B cell (primary cell): ENCODE data around the gene TP53BP1. TPM values are rescaled to one million over a fixed set of nuclear protein-coding genes. Genes with fewer than 3 reads are reported as not detected.

Experiments
- ATAC-seq: fragments of 200-7000 bp; cut with Tn5 transposase; one replicate; pipeline ENCODE4 v1.10.0; 2021; ENCODE audit warnings: low read depth, mild to moderate bottlenecking, moderate number of reproducible peaks, moderate library complexity
- CTCF ChIA-PET: fragments of 350-600 bp; sonication (Branson Sonifier 250); formaldehyde crosslinking; loops from one replicate; lab custom pipeline; 2021; ENCODE audit warnings: antibody characterized with exemption, inconsistent platforms; lab: Charles Lee
- POLR2A ChIA-PET: fragments of 350-600 bp; sonication (Branson Sonifier 250); formaldehyde crosslinking; loops from one replicate; lab custom pipeline; 2021; ENCODE audit warnings: antibody characterized with exemption; lab: Charles Lee
- DNase-seq: peaks from one replicate; pipeline ENCODE4 v3.0.0; 2013
- H2AFZ ChIP-seq: 2 replicates; pipeline ENCODE4 v1.6.1; 2012; ENCODE audit warnings: mild to moderate bottlenecking, low read depth, low read length; ENCODE audit not compliant: insufficient read depth, poor library complexity, severe bottlenecking
- H3K27ac ChIP-seq, 2 donors: 1 replicate in 1 of 2; 2 replicates in 1 of 2; pipeline ENCODE4 v1.5.1; 2012 to 2013; ENCODE audit warnings: low read length in 2 of 2, mild to moderate bottlenecking in 2 of 2, moderate library complexity in 1 of 2
- H3K27me3 ChIP-seq, 4 experiments: fragments of 200-600 bp in 1 of 4; sonication (generic) in 1 of 4; replicated peaks in 1 of 4; 1 replicate in 2 of 4; 2 replicates in 2 of 4; pipeline versions ENCODE4 v1.6.1 to v1.7.0; 2013 to 2016; ENCODE audit warnings: low read length in 3 of 4, mild to moderate bottlenecking in 2 of 4, mixed read lengths in 1 of 4, moderate library complexity in 1 of 4; ENCODE audit not compliant: insufficient read depth in 4 of 4, control insufficient read depth in 3 of 4; ENCODE audit errors: control extremely low read depth in 1 of 4
- H3K36me3 ChIP-seq, 2 experiments: replicated peaks in 1 of 2; 1 replicate in 1 of 2; 2 replicates in 1 of 2; pipeline versions ENCODE4 v1.6.1 to v1.7.1; 2013; ENCODE audit warnings: low read length in 1 of 2; ENCODE audit not compliant: insufficient read depth in 2 of 2, control insufficient read depth in 1 of 2; ENCODE audit errors: control extremely low read depth in 1 of 2, extremely low read depth in 1 of 2
- H3K4me1 ChIP-seq, 2 donors: fragments of 200-600 bp in 1 of 2; sonication (generic) in 1 of 2; 1 replicate in 1 of 2; 2 replicates in 1 of 2; pipeline versions ENCODE4 v1.5.1 to v1.6.1; 2013 to 2017; ENCODE audit warnings: low read length in 2 of 2; ENCODE audit not compliant: control insufficient read depth in 2 of 2, insufficient read depth in 2 of 2
- H3K4me2 ChIP-seq: replicated peaks from 2 replicates; pipeline ENCODE3; 2012; ENCODE audit warnings: mild to moderate bottlenecking, low read depth, low read length; ENCODE audit not compliant: poor library complexity, severe bottlenecking
- H3K4me3 ChIP-seq, 5 experiments: fragments of 200-600 bp in 1 of 5; sonication (generic) in 1 of 5; 1 replicate in 3 of 5; 2 replicates in 2 of 5; pipeline versions ENCODE4 v1.5.1 to v1.7.0; 2011 to 2016; ENCODE audit warnings: low read length in 4 of 5, mild to moderate bottlenecking in 4 of 5, low read depth in 2 of 5, control low read depth in 1 of 5, moderate library complexity in 1 of 5; ENCODE audit not compliant: insufficient read depth in 1 of 5; ENCODE audit errors: control extremely low read depth in 1 of 5, extremely low read depth in 1 of 5
- H3K79me2 ChIP-seq: fragments of 200-600 bp; sonication (generic); one replicate; pipeline ENCODE4 v1.6.0; 2016; ENCODE audit warnings: low read length; ENCODE audit not compliant: control insufficient read depth, insufficient read depth
- H3K9ac ChIP-seq: fragments of 200-600 bp; sonication (generic); 2 replicates; pipeline ENCODE4 v1.6.1; 2017; ENCODE audit warnings: mild to moderate bottlenecking, low read length, moderate library complexity
- H3K9me3 ChIP-seq, 3 donors: one replicate each; pipeline versions ENCODE4 v1.6.1 to v1.7.1; 2013; ENCODE audit warnings: low read length in 2 of 3; ENCODE audit not compliant: control insufficient read depth in 2 of 3, insufficient read depth in 1 of 3; ENCODE audit errors: control extremely low read depth in 1 of 3
- H4K20me1 ChIP-seq: 2 replicates; pipeline ENCODE4 v1.6.0; 2012; ENCODE audit warnings: mild to moderate bottlenecking, low read length; ENCODE audit not compliant: insufficient read depth, control insufficient read depth, poor library complexity, severe bottlenecking
- H3K27ac Mint-ChIP-seq: one replicate; pipeline ENCODE4 v1.8.0; 2021; ENCODE audit warnings: mixed read lengths
- H3K27me3 Mint-ChIP-seq: one replicate; pipeline ENCODE4 v1.8.0; 2021; ENCODE audit warnings: mixed read lengths
- H3K4me1 Mint-ChIP-seq: one replicate; pipeline ENCODE4 v1.8.0; 2021; ENCODE audit warnings: mixed read lengths
- H3K4me3 Mint-ChIP-seq: one replicate; pipeline ENCODE4 v1.8.0; 2021; ENCODE audit warnings: mixed read lengths
- H3K9me3 Mint-ChIP-seq: one replicate; pipeline ENCODE4 v1.8.0; 2022; ENCODE audit warnings: mixed read lengths; ENCODE audit not compliant: insufficient read depth
- EZH2 ChIP-seq: IDR thresholded peaks from 2 replicates; pipeline ENCODE4 v1.6.1; 2012; ENCODE audit warnings: borderline replicate concordance, low read depth, mild to moderate bottlenecking, moderate library complexity, low read length; ENCODE audit not compliant: insufficient read depth, poor library complexity, severe bottlenecking
- WGBS: methylation state at CpG from one replicate; pipeline ENCODE4 v1.1.5; 2013; ENCODE audit warnings: missing lambda C conversion rate; ENCODE audit not compliant: insufficient coverage; 5-methylcytosine and 5-hydroxymethylcytosine counted together
- intact Hi-C: fragments of 100-400 bp; cut with micrococcal nuclease; formaldehyde crosslinking; loops from one replicate; pipeline ENCODE4 v1.10.0; 2022
- polyA plus RNA-seq: library from polyadenylated mRNA; depleted of rRNA; stranded (reverse); fragments of >200 nt; gene quantifications from 2 replicates; pipeline ENCODE4 v1.2.3, GENCODE V29; 2012
- total RNA-seq, 2 donors: library from RNA; stranded (reverse); fragments of 120-200 nt in 1 of 2; gene quantifications; 1 replicate in 1 of 2; 2 replicates in 1 of 2; pipeline versions ENCODE4 v1.2.3 to v1.2.4, GENCODE V29; 2013 to 2022
- TF ChIP-seq, protein P1 (sequence below): fragments of 200-600 bp; IDR thresholded peaks from one replicate; pipeline ENCODE4 v1.8.0; 2022; ENCODE audit warnings: antibody characterized with exemption, mild to moderate bottlenecking

Gene TP53BP1
- total and polyA plus RNA-seq, 2 donors (not counting 1 experiment from before 2014, with no cell fraction given): 13.1 to 70.5 TPM

- Histone ChIP-seq H3K27me3 (no peaks in the 10 kb centered on the region), H3K4me2 (no peak overlapping the region), H3K27ac (no peak overlapping the region), H2AFZ (no peak overlapping the region), H3K9ac (no peak overlapping the region), H3K9me3 (no peaks in the 10 kb centered on the region), H3K79me2 (no peaks in the 10 kb centered on the region), H3K4me1 (no peaks in the 10 kb centered on the region), H4K20me1 (no peaks in the 10 kb centered on the region), H3K4me3 (no peak overlapping the region), H3K36me3 (peaks cover 7 to 32% of the 10 kb centered on the region in 2 experiments)
- Mint-ChIP-seq H3K9me3 (no peaks in the 10 kb centered on the region), H3K4me3 (no peak overlapping the region), H3K27me3 (no peaks in the 10 kb centered on the region), H3K27ac (no peak overlapping the region), H3K4me1 (peaks cover 2% of the 10 kb centered on the region)
- no peak for TF ChIP-seq EZH2
- TF ChIP-seq, protein P1, sequence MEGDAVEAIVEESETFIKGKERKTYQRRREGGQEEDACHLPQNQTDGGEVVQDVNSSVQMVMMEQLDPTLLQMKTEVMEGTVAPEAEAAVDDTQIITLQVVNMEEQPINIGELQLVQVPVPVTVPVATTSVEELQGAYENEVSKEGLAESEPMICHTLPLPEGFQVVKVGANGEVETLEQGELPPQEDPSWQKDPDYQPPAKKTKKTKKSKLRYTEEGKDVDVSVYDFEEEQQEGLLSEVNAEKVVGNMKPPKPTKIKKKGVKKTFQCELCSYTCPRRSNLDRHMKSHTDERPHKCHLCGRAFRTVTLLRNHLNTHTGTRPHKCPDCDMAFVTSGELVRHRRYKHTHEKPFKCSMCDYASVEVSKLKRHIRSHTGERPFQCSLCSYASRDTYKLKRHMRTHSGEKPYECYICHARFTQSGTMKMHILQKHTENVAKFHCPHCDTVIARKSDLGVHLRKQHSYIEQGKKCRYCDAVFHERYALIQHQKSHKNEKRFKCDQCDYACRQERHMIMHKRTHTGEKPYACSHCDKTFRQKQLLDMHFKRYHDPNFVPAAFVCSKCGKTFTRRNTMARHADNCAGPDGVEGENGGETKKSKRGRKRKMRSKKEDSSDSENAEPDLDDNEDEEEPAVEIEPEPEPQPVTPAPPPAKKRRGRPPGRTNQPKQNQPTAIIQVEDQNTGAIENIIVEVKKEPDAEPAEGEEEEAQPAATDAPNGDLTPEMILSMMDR: no peak
- intact Hi-C loops: no loop called here
- WGBS: 100% methylated on average over 2 of the region's 3 CpGs
- ATAC-seq (no peak), DNase-seq (no peak)
- ChIA-PET POLR2A (no interaction called here), CTCF (interaction anchor here (0.8 kb wide), 1 partner anchor 58 kb away, joined by 3 read pairs; no protein-coding TSS in a partner anchor)
Measured at GRCh38 chr15:43433661-43434303, 59.2 kb downstream of the TP53BP1 start.

DNA sequence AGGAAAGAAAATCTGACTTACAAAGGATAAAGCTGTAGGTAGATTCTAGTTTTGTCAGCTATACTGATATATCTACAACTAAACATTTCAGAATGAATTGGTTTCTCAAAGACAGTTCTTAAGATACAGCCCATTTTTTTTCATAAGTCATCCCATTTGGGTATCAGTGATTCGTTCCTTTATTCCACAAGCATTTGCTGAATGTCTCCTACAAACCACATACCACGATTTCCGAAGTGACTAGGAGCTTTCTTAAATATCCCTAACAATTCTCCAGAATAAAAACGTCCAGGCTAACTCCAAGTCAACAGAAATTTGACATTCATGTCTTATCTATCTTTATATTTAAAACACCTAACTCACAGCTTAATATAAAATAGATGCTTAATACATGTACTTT, 59.8 kb downstream of the TP53BP1 start:
- H3K4me3 ChIP-seq: no peak overlapping the region
- H3K79me2 ChIP-seq: no peaks in the 10 kb centered on the region
- H3K27me3 ChIP-seq: no peaks in the 10 kb centered on the region
- no peaks in the 10 kb centered on the region for H3K4me1 ChIP-seq
- Mint-ChIP-seq H3K4me1 (peaks cover 2% of the 10 kb centered on the region), H3K4me3 (no peak overlapping the region), H3K27me3 (no peaks in the 10 kb centered on the region), H3K27ac (no peak overlapping the region), H3K9me3 (no peaks in the 10 kb centered on the region)
- 90% methylated on average over 3 of the region's 4 CpGs for WGBS
- H3K9ac ChIP-seq: no peak overlapping the region
- H3K36me3 ChIP-seq: peaks cover 7 to 33% of the 10 kb centered on the region in 2 experiments
- no peak overlapping the region for H3K4me2 ChIP-seq
- H2AFZ ChIP-seq: no peak overlapping the region
- H3K9me3 ChIP-seq: no peaks in the 10 kb centered on the region
- no peak for TF ChIP-seq EZH2
- TF ChIP-seq, protein P1: no peak
- no peak overlapping the region for H3K27ac ChIP-seq
- CTCF ChIA-PET: interaction anchor here (0.8 kb wide), 1 partner anchor 57 kb away, joined by 3 read pairs; no protein-coding TSS in a partner anchor
- no peak for DNase-seq
- H4K20me1 ChIP-seq: no peaks in the 10 kb centered on the region
- POLR2A ChIA-PET: no interaction called here
- no peak for ATAC-seq
- intact Hi-C loops: no loop called here
